NB4 (cell line): ENCODE results near the gene ZNF611.

Source experiments
- CTCF ChIP-seq: IDR thresholded peaks from one replicate; pipeline ENCODE4 v1.5.1; 2012; ENCODE audit warnings: low read depth, low read length
- MYC ChIP-seq: IDR thresholded peaks from 2 replicates; pipeline ENCODE4 v1.6.1; 2011; ENCODE audit warnings: low read depth, low read length
- POLR2A ChIP-seq: IDR thresholded peaks from 2 replicates; pipeline ENCODE4 v1.6.1; 2011; ENCODE audit warnings: mild to moderate bottlenecking; ENCODE audit not compliant: insufficient read length; ENCODE audit errors: extremely low read depth

GRCh38 chr19:52685811-52686210, 49.0 kb downstream of the ZNF611 start:
- TF ChIP-seq CTCF (no peak), POLR2A (no peak), MYC (no peak)
